HG03439 (cell line): ENCODE measurements around the gene STK32B.

Experiments
- ATAC-seq: cut with Tn5 transposase; IDR thresholded peaks from one replicate; pipeline ENCODE4 v1.9.1; 2021; ENCODE audit warnings: mild to moderate bottlenecking, moderate library complexity; ENCODE audit not compliant: unreplicated experiment

The STK32B gene

GRCh38 chr4:5030221-5030620, 21.1 kb upstream of the STK32B start:
- ATAC-seq = no peak

- ATAC-seq = no peak
These were observed 20.4 kb upstream of the STK32B start for GRCh38 chr4:5030927-5031326.

GRCh38 chr4:5032813-5033212, 18.5 kb upstream of the STK32B start:
- ATAC-seq = no peak

- no peak for ATAC-seq
These were observed 17.9 kb upstream of the STK32B start for GRCh38 chr4:5033281-5033841.

- no peak for ATAC-seq
These were observed 17.1 kb upstream of the STK32B start for GRCh38 chr4:5034206-5034605.

GRCh38 chr4:5036239-5036638, 15.0 kb upstream of the STK32B start:
- no peak for ATAC-seq

GRCh38 chr4:5037553-5038551, 13.4 kb upstream of the STK32B start:
- ATAC-seq = no peak

- ATAC-seq = no peak
These were observed 11.5 kb upstream of the STK32B start for GRCh38 chr4:5039800-5040199.

GRCh38 chr4:5040856-5041620, 10.2 kb upstream of the STK32B start:
- no peak for ATAC-seq

- ATAC-seq = no peak
These were observed 9.6 kb upstream of the STK32B start for GRCh38 chr4:5041699-5042098.

GRCh38 chr4:5043579-5043978, 7.7 kb upstream of the STK32B start:
- no peak for ATAC-seq

GRCh38 chr4:5044341-5044740, 6.9 kb upstream of the STK32B start:
- no peak for ATAC-seq

GRCh38 chr4:5045097-5045496, 6.2 kb upstream of the STK32B start:
- no peak for ATAC-seq

GRCh38 chr4:5048721-5049120, 2.6 kb upstream of the STK32B start:
- ATAC-seq = no peak

- no peak for ATAC-seq
These were observed 581 bp upstream of the STK32B start for GRCh38 chr4:5050520-5051277.

GRCh38 chr4:5052204-5052702, 973 bp downstream of the STK32B start:
- no peak for ATAC-seq

GRCh38 chr4:5052726-5053425, 1.6 kb downstream of the STK32B start:
- ATAC-seq = no peak

- no peak for ATAC-seq
These were observed 3.3 kb downstream of the STK32B start for GRCh38 chr4:5054532-5054931.

GRCh38 chr4:5055411-5055810, 4.1 kb downstream of the STK32B start:
- ATAC-seq = no peak

GRCh38 chr4:5066101-5066500, 14.8 kb downstream of the STK32B start:
- ATAC-seq = no peak
